Activated CD4-positive, alpha-beta memory T cell treated with anti-CD3 and anti-CD28 coated beads, Interleukin-2, amount 10 ng/mL, durations not matched to agents 7 days and 5 days (primary cell): ENCODE measurements around the gene APOBEC3F. TPM values are rescaled to one million over a fixed set of nuclear protein-coding genes. Genes with fewer than 3 reads are reported as not detected.
"Not testable (repeated sequence)": the region's sequence is repeated elsewhere in the genome, so short reads cannot be mapped to it uniquely, and the experiment has no call there.

Experiments used
- CTCF ChIA-PET: fragments of 350-600 bp; sonication (Branson Sonifier 250); formaldehyde crosslinking; loops from one replicate; lab custom pipeline; 2021; ENCODE audit warnings: antibody characterized with exemption, inconsistent platforms; lab: Charles Lee
- POLR2A ChIA-PET: fragments of 350-600 bp; sonication (Branson Sonifier 250); formaldehyde crosslinking; loops from one replicate; lab custom pipeline; 2021; ENCODE audit warnings: antibody characterized with exemption; lab: Charles Lee
- DNase-seq: peaks from one replicate; pipeline ENCODE4 v3.0.0-alpha.2; 2020
- H3K27ac Mint-ChIP-seq: one replicate; pipeline ENCODE4 v1.8.0; 2021; ENCODE audit warnings: mild to moderate bottlenecking, mixed read lengths
- H3K27me3 Mint-ChIP-seq: one replicate; pipeline ENCODE4 v1.8.0; 2021; ENCODE audit warnings: mixed read lengths
- H3K36me3 Mint-ChIP-seq: one replicate; pipeline ENCODE4 v1.8.0; 2021; ENCODE audit warnings: low read depth, mixed read lengths
- H3K4me1 Mint-ChIP-seq: one replicate; pipeline ENCODE4 v1.8.0; 2021; ENCODE audit warnings: mixed read lengths
- H3K4me3 Mint-ChIP-seq: one replicate; pipeline ENCODE4 v1.8.0; 2021; ENCODE audit warnings: mild to moderate bottlenecking, mixed read lengths
- H3K9me3 Mint-ChIP-seq: one replicate; pipeline ENCODE4 v1.8.0; 2021; ENCODE audit warnings: mixed read lengths
- total RNA-seq, 2 experiments: library from RNA; stranded (reverse); gene quantifications; one replicate each; pipeline ENCODE4 v1.2.3, GENCODE V29; 2021

Gene APOBEC3F
- total RNA-seq, 2 experiments from 2014 or later, result 36.4 to 42.2 TPM

DNA sequence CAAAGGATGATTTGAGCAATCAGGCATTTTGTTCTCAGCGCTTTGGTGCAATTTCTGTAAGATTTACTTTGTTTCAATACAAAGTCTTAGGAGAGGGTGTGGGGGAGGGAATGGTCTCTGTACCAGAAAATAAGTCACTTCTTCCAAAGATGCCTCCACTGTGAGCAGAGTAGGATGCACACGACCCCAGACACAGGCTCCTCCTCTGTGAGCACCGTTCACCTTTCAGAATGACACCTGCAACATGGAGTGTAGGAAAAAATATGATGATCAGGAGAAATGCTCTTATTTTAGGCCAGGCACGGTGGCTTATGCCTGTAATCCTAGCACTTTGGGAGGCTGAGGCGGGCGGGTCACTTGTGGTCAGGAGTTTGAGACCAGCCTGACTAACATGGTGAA is 25.9 kb upstream of the APOBEC3F start:
- POLR2A ChIA-PET, result interaction anchor here (1.1 to 2.4 kb wide), 5 partner anchors 80 to 305 kb away, joined by 3 to 7 read pairs (median 4); partner anchors contain the start of gene RPL3

DNA sequence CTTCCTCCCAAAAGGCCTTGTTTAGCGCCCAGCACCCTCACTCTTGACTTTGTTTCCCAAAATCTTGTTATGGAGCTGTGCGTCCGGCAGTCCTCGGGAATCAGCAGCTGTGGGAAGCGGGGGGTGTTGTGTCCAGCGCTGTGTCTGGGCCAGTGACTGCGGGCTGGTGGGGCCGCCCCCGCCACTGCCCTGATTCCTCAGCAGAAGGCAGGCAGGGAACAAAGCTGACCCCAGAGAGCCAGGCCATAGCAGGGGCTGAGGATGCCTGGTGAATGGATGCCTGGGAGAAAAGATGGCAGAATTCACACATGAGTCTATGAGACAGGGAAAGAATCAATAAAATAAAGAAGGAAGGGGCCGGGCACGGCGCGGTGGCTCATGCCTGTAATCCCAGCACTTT is 24.1 kb upstream of the APOBEC3F start:
- DNase-seq, result no peak
- Mint-ChIP-seq H3K27ac (peak overlapping the region; percentile 21), H3K36me3 (peaks cover 42% of the 10 kb centered on the region), H3K4me3 (peak overlapping the region; percentile 66), H3K9me3 (no peaks in the 10 kb centered on the region), H3K27me3 (no peaks in the 10 kb centered on the region), H3K4me1 (peaks cover 61% of the 10 kb centered on the region)
- POLR2A ChIA-PET, result interaction anchor here (1.7 kb wide), 1 partner anchor 82 kb away, joined by 4 read pairs; no protein-coding TSS in a partner anchor
- CTCF ChIA-PET, result interaction anchor here (2.2 kb wide), 1 partner anchor 146 kb away, joined by 6 read pairs; no protein-coding TSS in a partner anchor

More for the DNA sequence above, 25.9 kb upstream of the APOBEC3F start:
- peak overlapping the region; percentile 90 for H3K27ac Mint-ChIP-seq
- H3K27me3 Mint-ChIP-seq, H3K9me3 Mint-ChIP-seq, DNase-seq: not testable (repeated sequence)
- H3K36me3 Mint-ChIP-seq, result peaks cover 30% of the 10 kb centered on the region
- peaks cover 57% of the 10 kb centered on the region for H3K4me1 Mint-ChIP-seq
- CTCF ChIA-PET, result interaction anchor here (0.7 to 1.4 kb wide), 3 partner anchors 8 to 59 kb away, joined by 3 to 4 read pairs (median 3); no protein-coding TSS in a partner anchor
- peak overlapping the region; percentile 98 for H3K4me3 Mint-ChIP-seq

DNA sequence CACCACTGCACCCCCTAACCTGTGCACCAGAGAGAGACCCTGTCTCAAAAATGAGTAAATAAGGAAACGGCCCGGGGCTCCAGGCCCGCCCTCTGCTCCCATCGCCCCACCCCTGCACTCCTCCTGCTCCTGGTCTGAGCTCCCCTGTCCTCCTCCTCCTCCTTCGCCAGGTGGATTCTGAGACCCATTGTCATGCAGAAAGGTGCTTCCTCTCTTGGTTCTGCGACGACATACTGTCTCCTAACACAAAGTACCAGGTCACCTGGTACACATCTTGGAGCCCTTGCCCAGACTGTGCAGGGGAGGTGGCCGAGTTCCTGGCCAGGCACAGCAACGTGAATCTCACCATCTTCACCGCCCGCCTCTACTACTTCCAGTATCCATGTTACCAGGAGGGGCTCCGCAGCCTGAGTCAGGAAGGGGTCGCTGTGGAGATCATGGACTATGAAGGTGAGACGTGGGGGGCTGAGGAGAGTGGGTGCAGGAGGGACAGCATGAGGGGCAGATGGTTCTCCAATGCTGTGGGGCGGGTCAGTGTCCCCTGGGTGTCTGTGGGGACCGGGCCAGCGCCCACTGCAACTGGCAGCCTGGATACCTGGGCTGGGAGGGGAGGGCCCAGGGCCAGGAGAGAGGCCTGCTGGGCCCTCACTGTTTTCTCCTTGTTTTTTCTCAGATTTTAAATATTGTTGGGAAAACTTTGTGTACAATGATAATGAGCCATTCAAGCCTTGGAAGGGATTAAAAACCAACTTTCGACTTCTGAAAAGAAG is 22.9 kb upstream of the APOBEC3F start:
- H3K4me1 Mint-ChIP-seq, result peaks cover 62% of the 10 kb centered on the region
- no peaks in the 10 kb centered on the region for H3K9me3 Mint-ChIP-seq
- peaks cover 53% of the 10 kb centered on the region for H3K36me3 Mint-ChIP-seq
- ChIA-PET CTCF (interaction anchor here (2.2 kb wide), 1 partner anchor 148 kb away, joined by 6 read pairs; no protein-coding TSS in a partner anchor), POLR2A (no interaction called here)
- H3K4me3 Mint-ChIP-seq, result peak overlapping the region; percentile 21
- no peaks in the 10 kb centered on the region for H3K27me3 Mint-ChIP-seq
- no peak for DNase-seq
- H3K27ac Mint-ChIP-seq, result peak overlapping the region; percentile 31

DNA sequence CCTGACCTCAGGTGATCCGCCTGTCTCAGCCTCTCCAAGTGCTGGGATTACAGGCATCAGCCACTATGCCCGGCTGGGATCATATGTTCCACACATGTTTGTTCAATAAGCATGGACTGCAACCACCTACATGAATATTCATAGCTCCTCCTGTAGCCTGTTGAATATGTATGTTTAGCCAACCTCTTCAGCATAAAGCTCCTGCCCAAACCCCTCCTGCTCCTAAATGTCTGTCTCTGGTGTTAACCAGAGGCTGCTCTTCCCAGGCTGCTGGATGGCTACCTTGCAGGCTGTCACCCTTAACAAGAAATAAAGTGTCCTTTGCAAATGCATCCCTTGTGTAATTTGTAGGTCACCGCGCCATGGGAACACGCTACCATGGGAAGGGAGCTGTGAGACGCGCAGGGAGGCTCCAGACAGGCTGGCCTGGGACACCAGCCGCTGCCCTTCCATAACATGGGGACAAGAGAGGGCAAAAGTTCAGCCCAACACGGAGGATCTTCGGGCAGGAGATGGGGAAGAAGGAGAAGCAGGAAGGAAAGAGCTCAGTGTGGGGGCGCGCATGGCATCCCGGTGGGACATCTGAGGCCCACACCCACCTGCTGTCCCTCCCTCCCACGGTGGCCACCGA is 20.5 kb upstream of the APOBEC3F start:
- not testable (repeated sequence) for H3K27me3 Mint-ChIP-seq, H3K9me3 Mint-ChIP-seq, DNase-seq
- ChIA-PET CTCF (interaction anchor here (1.0 to 3.4 kb wide), 3 partner anchors 98 to 177 kb away, joined by 3 to 9 read pairs (median 3); no protein-coding TSS in a partner anchor), POLR2A (interaction anchor here (1.7 kb wide), 1 partner anchor 74 kb away, joined by 5 read pairs; no protein-coding TSS in a partner anchor)
- H3K4me1 Mint-ChIP-seq, result peaks cover 68% of the 10 kb centered on the region
- peaks cover 65% of the 10 kb centered on the region for H3K36me3 Mint-ChIP-seq
- H3K4me3 Mint-ChIP-seq, result peak overlapping the region; percentile 92
- H3K27ac Mint-ChIP-seq, result peak overlapping the region; percentile 96

DNA sequence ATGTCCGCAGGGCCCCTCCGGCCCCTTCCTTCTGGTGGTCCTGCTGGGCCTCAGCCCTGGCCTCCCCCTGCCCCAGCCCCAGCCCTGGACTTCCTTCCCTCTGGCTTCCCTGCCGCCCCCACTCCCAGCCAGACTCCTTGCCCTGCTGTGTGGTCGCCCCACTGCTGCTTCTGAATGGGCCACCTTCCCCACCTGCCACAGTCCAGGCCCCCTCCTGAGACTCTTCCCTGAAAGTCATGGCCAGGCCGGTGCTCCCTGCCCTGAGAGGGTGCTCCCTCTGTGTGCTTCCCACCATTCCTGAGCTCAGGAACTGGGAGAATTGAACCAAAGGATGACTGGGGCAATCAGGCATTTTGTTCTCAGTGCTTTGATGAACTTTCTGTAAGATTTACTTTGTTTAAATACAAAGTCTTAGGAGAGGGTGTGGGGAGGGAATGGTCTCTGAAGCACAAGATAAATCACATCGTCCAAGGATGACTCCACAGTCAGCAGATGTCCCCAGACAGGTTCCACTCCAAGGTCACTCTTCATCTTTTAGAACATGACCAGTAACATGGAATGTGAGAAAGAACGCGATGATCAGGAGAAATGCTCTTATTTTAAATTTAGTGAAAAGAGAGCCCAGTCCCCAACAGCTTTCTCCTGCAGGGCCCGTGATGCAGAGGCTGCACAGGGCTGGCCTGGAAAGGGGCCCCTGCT is 19.0 kb upstream of the APOBEC3F start:
- Mint-ChIP-seq H3K27ac (peak overlapping the region; percentile 96), H3K36me3 (peaks cover 69% of the 10 kb centered on the region), H3K9me3 (no peaks in the 10 kb centered on the region), H3K4me3 (peak overlapping the region; percentile 92), H3K27me3 (no peaks in the 10 kb centered on the region), H3K4me1 (peaks cover 70% of the 10 kb centered on the region)
- CTCF ChIA-PET, result interaction anchor here (0.8 to 3.4 kb wide), 3 partner anchors 8 to 122 kb away, joined by 3 to 9 read pairs (median 5); partner anchors contain the start of gene APOBEC3C
- POLR2A ChIA-PET, result interaction anchor here (0.7 to 1.8 kb wide), 10 partner anchors 8 to 270 kb away, joined by 3 to 7 read pairs (median 4); partner anchors contain the start of genes APOBEC3C and APOBEC3H
- no peak for DNase-seq

DNA sequence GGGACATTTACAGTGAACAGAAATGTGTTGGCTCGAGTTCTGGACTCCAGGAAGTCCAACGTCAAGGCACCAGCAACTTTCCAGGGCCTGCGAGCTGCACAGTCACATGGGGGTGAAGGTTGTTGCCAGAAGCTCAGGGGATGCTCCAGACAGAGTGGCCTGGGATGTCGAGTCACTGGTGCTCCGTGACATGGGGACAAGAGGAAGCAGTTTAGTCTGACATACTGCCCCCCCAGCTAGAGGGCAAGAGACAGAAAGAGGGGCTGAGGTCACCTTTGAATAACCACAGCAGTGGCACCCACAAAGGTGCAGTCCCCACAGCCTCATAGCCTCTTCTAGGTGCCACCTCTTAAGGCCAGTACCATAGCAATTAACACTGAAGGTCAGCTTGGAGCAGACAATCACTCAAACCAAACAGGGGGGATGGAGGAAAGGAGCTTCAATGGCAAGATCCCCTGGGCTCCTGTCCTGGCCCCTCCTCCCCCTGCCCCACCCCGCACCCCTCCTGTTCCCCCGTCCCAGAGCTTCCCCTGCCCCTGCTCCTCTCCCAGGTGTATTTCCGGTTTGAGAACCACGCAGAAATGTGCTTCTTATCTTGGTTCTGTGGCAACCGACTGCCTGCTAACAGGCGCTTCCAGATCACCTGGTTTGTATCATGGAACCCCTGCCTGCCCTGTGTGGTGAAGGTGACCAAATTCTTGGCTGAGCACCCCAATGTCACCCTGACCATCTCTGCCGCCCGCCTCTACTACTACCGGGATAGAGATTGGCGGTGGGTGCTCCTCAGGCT is 15.9 kb upstream of the APOBEC3F start:
- ChIA-PET POLR2A (interaction anchor here (0.8 to 1.2 kb wide), 2 partner anchors 11 to 70 kb away, joined by 3 to 4 read pairs; partner anchors contain the start of gene APOBEC3C), CTCF (no interaction called here)
- peaks cover 62% of the 10 kb centered on the region for H3K4me1 Mint-ChIP-seq
- no peaks in the 10 kb centered on the region for H3K9me3 Mint-ChIP-seq
- peak overlapping the region; percentile 28 for H3K4me3 Mint-ChIP-seq
- no peaks in the 10 kb centered on the region for H3K27me3 Mint-ChIP-seq
- peak; percentile 34 for DNase-seq
- peak overlapping the region; percentile 78 for H3K27ac Mint-ChIP-seq
- H3K36me3 Mint-ChIP-seq, result peaks cover 67% of the 10 kb centered on the region

DNA sequence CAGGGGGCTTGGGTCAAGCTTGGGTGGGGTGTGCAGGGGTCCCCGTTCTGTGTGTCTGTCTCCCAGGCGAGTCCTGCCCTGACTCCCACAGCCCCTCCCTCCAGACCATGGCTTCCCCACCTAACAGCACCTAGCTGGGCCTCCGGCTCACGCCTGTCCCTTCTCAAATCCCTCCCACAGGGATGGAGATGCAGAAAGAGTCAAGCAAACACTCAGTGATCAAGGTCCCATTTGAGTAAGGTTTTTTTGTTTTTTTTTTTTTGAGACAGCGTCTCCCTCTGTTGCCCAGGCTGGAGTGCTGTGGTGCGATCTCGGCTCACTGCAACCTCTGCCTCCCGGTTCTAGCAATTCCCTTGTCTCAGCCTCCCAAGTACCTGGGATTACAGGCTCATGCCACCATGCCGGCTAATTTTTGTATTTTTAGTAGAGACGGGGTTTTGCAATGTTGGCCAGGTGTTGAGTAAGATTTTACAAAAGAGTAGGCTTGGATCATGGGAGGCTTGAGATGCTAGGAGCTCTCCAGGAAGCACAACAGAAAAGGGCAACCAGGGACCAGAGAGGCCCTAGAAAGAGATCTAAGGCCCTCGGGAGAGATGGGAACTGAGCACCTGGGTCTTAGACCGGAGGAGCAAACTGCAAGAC is 14.0 kb upstream of the APOBEC3F start:
- POLR2A ChIA-PET, result no interaction called here
- peaks cover 56% of the 10 kb centered on the region for H3K36me3 Mint-ChIP-seq
- CTCF ChIA-PET, result no interaction called here
- H3K27me3 Mint-ChIP-seq, result no peaks in the 10 kb centered on the region
- DNase-seq, result no peak
- no peak overlapping the region for H3K4me3 Mint-ChIP-seq
- H3K9me3 Mint-ChIP-seq, result no peaks in the 10 kb centered on the region
- peaks cover 52% of the 10 kb centered on the region for H3K4me1 Mint-ChIP-seq
- peak overlapping the region; percentile 32 for H3K27ac Mint-ChIP-seq

DNA sequence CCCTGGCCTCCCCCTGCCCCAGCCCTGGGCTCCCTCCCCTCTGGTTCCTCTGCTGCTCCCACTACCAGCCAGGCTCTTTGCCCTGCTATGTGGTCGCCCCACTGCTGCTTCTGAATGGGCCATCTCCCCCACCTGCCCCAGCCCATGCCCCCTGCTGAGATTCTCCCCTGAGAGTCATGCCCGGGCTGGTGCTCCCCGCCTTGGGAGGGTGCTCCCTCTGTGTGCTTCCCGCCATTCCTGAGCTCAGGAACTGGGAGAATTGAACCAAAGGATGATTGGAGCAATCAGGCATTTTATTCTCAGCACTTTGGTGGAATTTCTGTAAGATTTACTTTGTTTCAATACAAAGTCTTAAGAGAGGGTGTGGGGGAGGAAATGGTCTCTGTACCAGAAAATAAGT is 12.9 kb upstream of the APOBEC3F start:
- H3K36me3 Mint-ChIP-seq, result peaks cover 52% of the 10 kb centered on the region
- H3K9me3 Mint-ChIP-seq, result no peaks in the 10 kb centered on the region
- ChIA-PET POLR2A (no interaction called here), CTCF (no interaction called here)
- peaks cover 44% of the 10 kb centered on the region for H3K4me1 Mint-ChIP-seq
- H3K27me3 Mint-ChIP-seq, result no peaks in the 10 kb centered on the region
- no peak for DNase-seq
- H3K27ac Mint-ChIP-seq, result no peak overlapping the region
- no peak overlapping the region for H3K4me3 Mint-ChIP-seq

DNA sequence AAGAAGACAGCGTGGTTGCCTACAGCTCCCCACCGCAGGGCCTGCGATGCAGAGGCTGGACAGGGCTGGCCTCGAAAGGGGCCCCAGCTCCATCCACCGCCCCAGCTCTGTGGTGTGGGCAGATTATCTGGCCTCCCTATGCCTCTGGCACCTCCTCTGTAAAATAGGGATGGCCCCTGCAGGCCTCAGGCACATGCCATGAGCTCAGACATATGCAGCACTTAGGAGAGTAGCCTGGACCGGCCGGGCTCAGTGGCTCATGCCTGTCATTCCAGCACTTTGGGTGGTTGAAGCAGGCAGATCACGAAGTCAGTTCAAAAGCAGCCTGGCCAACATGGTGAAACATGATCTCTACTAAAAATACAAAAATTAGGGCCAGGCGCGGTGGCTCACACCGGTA is 12.4 kb upstream of the APOBEC3F start:
- no peak overlapping the region for H3K27ac Mint-ChIP-seq
- H3K4me1 Mint-ChIP-seq, result peaks cover 41% of the 10 kb centered on the region
- CTCF ChIA-PET, result no interaction called here
- POLR2A ChIA-PET, result interaction anchor here (0.7 to 0.9 kb wide), 2 partner anchors 62 to 70 kb away, joined by 3 read pairs; no protein-coding TSS in a partner anchor
- H3K9me3 Mint-ChIP-seq, result no peaks in the 10 kb centered on the region
- peaks cover 55% of the 10 kb centered on the region for H3K36me3 Mint-ChIP-seq
- no peak overlapping the region for H3K4me3 Mint-ChIP-seq
- no peaks in the 10 kb centered on the region for H3K27me3 Mint-ChIP-seq
- DNase-seq, result no peak

DNA sequence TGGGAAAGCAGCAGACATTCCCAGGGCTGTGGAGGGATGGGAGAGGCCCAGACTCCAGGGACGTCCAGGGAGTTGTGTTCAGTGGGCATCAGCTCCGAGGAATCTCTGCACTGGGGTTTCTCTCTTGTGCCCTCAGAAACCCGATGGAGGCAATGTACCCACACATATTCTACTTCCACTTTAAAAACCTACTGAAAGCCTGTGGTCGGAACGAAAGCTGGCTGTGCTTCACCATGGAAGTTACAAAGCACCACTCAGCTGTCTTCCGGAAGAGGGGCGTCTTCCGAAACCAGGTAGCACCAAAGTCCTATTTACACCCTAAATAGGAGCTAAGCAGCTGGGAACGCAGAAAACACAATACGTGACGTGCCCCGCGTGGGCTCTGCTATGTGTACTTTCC is 11.4 kb upstream of the APOBEC3F start:
- no peak for DNase-seq
- peaks cover 53% of the 10 kb centered on the region for H3K36me3 Mint-ChIP-seq
- ChIA-PET CTCF (interaction anchor here (0.6 kb wide), 1 partner anchor 300 kb away, joined by 7 read pairs; no protein-coding TSS in a partner anchor), POLR2A (interaction anchor here (0.8 to 0.9 kb wide), 2 partner anchors 50 to 61 kb away, joined by 3 read pairs; no protein-coding TSS in a partner anchor)
- no peaks in the 10 kb centered on the region for H3K9me3 Mint-ChIP-seq
- peaks cover 33% of the 10 kb centered on the region for H3K4me1 Mint-ChIP-seq
- no peaks in the 10 kb centered on the region for H3K27me3 Mint-ChIP-seq
- H3K4me3 Mint-ChIP-seq, result no peak overlapping the region
- no peak overlapping the region for H3K27ac Mint-ChIP-seq

DNA sequence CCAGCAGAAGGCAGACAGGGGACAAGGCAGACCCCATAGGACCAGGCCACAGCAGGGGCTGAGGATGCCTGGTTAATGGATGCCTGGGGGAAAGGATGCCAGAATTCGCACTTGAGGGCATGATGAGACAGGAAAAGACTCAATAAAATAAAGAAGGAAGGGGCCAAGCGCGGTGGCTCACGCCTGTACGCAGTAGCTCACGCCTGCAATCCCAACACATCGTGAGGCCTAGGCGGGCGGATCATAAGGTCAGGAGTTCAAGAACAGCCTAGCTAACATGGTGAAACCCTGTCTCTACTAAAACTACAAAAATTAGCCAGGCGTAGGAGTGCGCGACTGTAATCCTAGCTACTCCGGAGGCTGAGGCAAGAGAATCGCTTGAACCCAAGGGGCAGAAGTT is 10.0 kb upstream of the APOBEC3F start:
- CTCF ChIA-PET, result no interaction called here
- no peaks in the 10 kb centered on the region for H3K27me3 Mint-ChIP-seq
- H3K4me3 Mint-ChIP-seq, result no peak overlapping the region
- no peak for DNase-seq
- H3K4me1 Mint-ChIP-seq, result peaks cover 18% of the 10 kb centered on the region
- POLR2A ChIA-PET, result no interaction called here
- H3K9me3 Mint-ChIP-seq, result no peaks in the 10 kb centered on the region
- peaks cover 39% of the 10 kb centered on the region for H3K36me3 Mint-ChIP-seq
- H3K27ac Mint-ChIP-seq, result no peak overlapping the region
